Activated CD4-positive, alpha-beta T cell treated with anti-CD3 and anti-CD28 coated beads, Interleukin-10, Interleukin-2, amounts not matched to agents 100 ng/mL and 50 ng/mL, durations not matched to agents 16 hours and 8 hours (primary cell): ENCODE measurements around the gene PLK5.
A peak's percentile ranks its signal among the peaks of the same experiment; 100 is the strongest.
"Not testable (repeated sequence)": the region's sequence is repeated elsewhere in the genome, so short reads cannot be mapped to it uniquely, and the experiment has no call there.

ENCODE experiments used
- DNase-seq: peaks from one replicate; pipeline ENCODE4 v3.0.0-alpha.2; 2020

The PLK5 gene

GRCh38 chr19:1523412-1524286, at the start of gene PLK5:
Gene PLK5 (plus strand): TSS chr19:1524077. CDS start chr19:1526997, 2,920 bp downstream.
- DNase-seq = no peak

- no peak for DNase-seq
These were observed 49.0 kb upstream of the PLK5 start for GRCh38 chr19:1474765-1475351.

- DNase-seq = no peak
These were observed 48.0 kb upstream of the PLK5 start for GRCh38 chr19:1475751-1476437.

- not testable (repeated sequence) for DNase-seq
These were observed 46.8 kb upstream of the PLK5 start for GRCh38 chr19:1477056-1477455.

GRCh38 chr19:1478934-1479707, 44.8 kb upstream of the PLK5 start, which contains the start of gene C19orf25:
Gene C19orf25 (minus strand): TSS chr19:1479215. CDS start chr19:1478903, 312 bp downstream.
- DNase-seq = peak; percentile 97

GRCh38 chr19:1481224-1481892, 42.5 kb upstream of the PLK5 start:
- DNase-seq = no peak

GRCh38 chr19:1481893-1482360, 42.0 kb upstream of the PLK5 start:
- no peak for DNase-seq

- no peak for DNase-seq
These were observed 41.3 kb upstream of the PLK5 start for GRCh38 chr19:1482361-1483130.

- no peak for DNase-seq
These were observed 40.5 kb upstream of the PLK5 start for GRCh38 chr19:1483131-1483978.

GRCh38 chr19:1483979-1484428, 39.9 kb upstream of the PLK5 start:
- no peak for DNase-seq

GRCh38 chr19:1486720-1487575, 36.9 kb upstream of the PLK5 start:
- no peak for DNase-seq

- DNase-seq = no peak
These were observed 36.1 kb upstream of the PLK5 start for GRCh38 chr19:1487576-1488281.

GRCh38 chr19:1488282-1488601, 35.6 kb upstream of the PLK5 start:
- no peak for DNase-seq

GRCh38 chr19:1489463-1490310, 34.2 kb upstream of the PLK5 start:
- no peak for DNase-seq

- peak; percentile 98 for DNase-seq
These were observed 33.4 kb upstream of the PLK5 start, which contains the start of gene PCSK4 for GRCh38 chr19:1490311-1491113. Gene PCSK4 (minus strand): TSS chr19:1490350. CDS start chr19:1490346, 4 bp downstream.

- DNase-seq = no peak
These were observed 32.6 kb upstream of the PLK5 start, which contains the start of gene REEP6 for GRCh38 chr19:1491114-1491848. Gene REEP6 (plus strand): TSS chr19:1491181. CDS start chr19:1491270, 89 bp downstream.
